SK-N-SH (cell line): ENCODE measurements around the gene NLGN1. TPM values are rescaled to one million over a fixed set of nuclear protein-coding genes. Genes with fewer than 3 reads are reported as not detected.

ENCODE experiments used
- CTCF ChIA-PET: fragments of 300-600, 350-600 bp; formaldehyde crosslinking; extraction: SDS; loops from one replicate; lab custom pipeline; 2021; lab: Yijun Ruan, JAX
- POLR2A ChIA-PET: fragments of 350-600 bp; sonication (Branson Sonifier 250); formaldehyde crosslinking; extraction: SDS; loops from one replicate; lab custom pipeline; 2020; ENCODE audit warnings: antibody characterized with exemption, inconsistent platforms; lab: Yijun Ruan, JAX
- DNase-seq: peaks from one replicate; pipeline ENCODE4 v3.0.0; 2012
- H2AFZ ChIP-seq: fragments of 200-600 bp; sonication (generic); 2 replicates; pipeline ENCODE4 v1.8.1; 2016; ENCODE audit warnings: antibody characterized with exemption, mild to moderate bottlenecking, low read depth
- H3F3A ChIP-seq: fragments of 200-600 bp; sonication (generic); replicated peaks from 2 replicates; pipeline ENCODE3; 2016; ENCODE audit warnings: antibody characterized with exemption, mild to moderate bottlenecking; ENCODE audit not compliant: insufficient read depth
- H3K27ac ChIP-seq, 2 experiments: fragments of 200-500 bp in 1 of 2; fragments of 200-600 bp in 1 of 2; sonication (Bioruptor generic) in 1 of 2; sonication (generic), shearing (Covaris generic) in 1 of 2; 2 replicates each; pipeline versions ENCODE4 v1.5.1 to v1.6.1; 2014 to 2016; ENCODE audit warnings: low read depth in 2 of 2, inconsistent platforms in 1 of 2, low read length in 1 of 2, mild to moderate bottlenecking in 1 of 2, mixed read lengths in 1 of 2
- H3K27me3 ChIP-seq: fragments of 200-600 bp; sonication (generic), shearing (Covaris generic); 2 replicates; pipeline ENCODE4 v1.6.1; 2016; ENCODE audit warnings: mixed run types; ENCODE audit not compliant: insufficient read depth
- H3K36me3 ChIP-seq, 2 experiments: fragments of 200-500 bp in 1 of 2; fragments of 200-600 bp in 1 of 2; sonication (Bioruptor generic) in 1 of 2; sonication (generic) in 1 of 2; replicated peaks in 1 of 2; 2 replicates each; pipeline versions ENCODE3 to v1.5.1; 2014 to 2016; ENCODE audit warnings: low read length in 1 of 2, mild to moderate bottlenecking in 1 of 2; ENCODE audit not compliant: insufficient read depth in 2 of 2, control insufficient read depth in 1 of 2
- H3K4me1 ChIP-seq, 2 experiments: fragments of 200-500 bp in 1 of 2; fragments of 200-600 bp in 1 of 2; sonication (Bioruptor generic) in 1 of 2; sonication (generic), shearing (Covaris generic) in 1 of 2; 2 replicates each; pipeline versions ENCODE4 v1.5.1 to v1.6.1; 2014 to 2016; ENCODE audit warnings: low read depth in 1 of 2, low read length in 1 of 2, mixed run types in 1 of 2; ENCODE audit not compliant: insufficient read depth in 2 of 2, control insufficient read depth in 1 of 2
- H3K4me2 ChIP-seq: fragments of 200-600 bp; sonication (generic), shearing (Covaris generic); 2 replicates; pipeline ENCODE4 v1.6.1; 2017; ENCODE audit warnings: mixed run types
- H3K4me3 ChIP-seq, 2 experiments: fragments of 200-500 bp in 1 of 2; fragments of 200-600 bp in 1 of 2; sonication (Bioruptor generic) in 1 of 2; sonication (generic), shearing (Covaris generic) in 1 of 2; 2 replicates each; pipeline versions ENCODE4 v1.5.1 to v1.8.1; 2014 to 2016; ENCODE audit warnings: low read depth in 2 of 2, inconsistent platforms in 1 of 2, low read length in 1 of 2, mild to moderate bottlenecking in 1 of 2, mixed read lengths in 1 of 2, moderate library complexity in 1 of 2
- H3K79me2 ChIP-seq: fragments of 200-600 bp; sonication (generic); 2 replicates; pipeline ENCODE4 v1.8.1; 2017; ENCODE audit warnings: mild to moderate bottlenecking; ENCODE audit not compliant: insufficient read depth
- H3K9ac ChIP-seq: fragments of 200-600 bp; sonication (generic); 2 replicates; pipeline ENCODE4 v1.6.1; 2017; ENCODE audit warnings: mixed run types
- H3K9me2 ChIP-seq: fragments of 200-600 bp; sonication (generic); 2 replicates; pipeline ENCODE4 v1.6.1; 2017; ENCODE audit warnings: mixed run types
- H3K9me3 ChIP-seq: fragments of 200-600 bp; sonication (generic); 2 replicates; pipeline ENCODE4 v1.6.1; 2017; ENCODE audit warnings: mixed run types, mild to moderate bottlenecking, moderate library complexity
- H4K20me1 ChIP-seq: fragments of 200-600 bp; sonication (generic); 2 replicates; pipeline ENCODE4 v1.6.1; 2017; ENCODE audit warnings: mild to moderate bottlenecking, mixed run types; ENCODE audit not compliant: insufficient read depth
- CHD2 ChIP-seq: fragments of 150-350 bp; IDR thresholded peaks from 2 replicates; pipeline ENCODE4 v1.6.1; 2018; ENCODE audit warnings: low read length; ENCODE audit not compliant: partially characterized antibody
- CTCF ChIP-seq: fragments of 200-600 bp; sonication (generic); IDR thresholded peaks from 2 replicates; pipeline ENCODE4 v1.6.1; 2017; ENCODE audit warnings: antibody characterized with exemption, mild to moderate bottlenecking, moderate library complexity
- ELF1 ChIP-seq: IDR thresholded peaks from 2 replicates; pipeline ENCODE4 v1.4.0; 2012
- EP300 ChIP-seq, 2 experiments: IDR thresholded peaks; 2 replicates each; pipeline versions ENCODE4 v1.4.0 to v1.6.1; 2012; ENCODE audit warnings: borderline replicate concordance in 1 of 2, low read depth in 1 of 2, low read length in 1 of 2
- EZH2phosphoT487 ChIP-seq: fragments of 200-600 bp; sonication (generic); IDR thresholded peaks from 2 replicates; pipeline ENCODE4 v1.6.1; 2017; ENCODE audit warnings: low read depth, mixed run types, mild to moderate bottlenecking, antibody characterized with exemption, moderate library complexity, borderline replicate concordance
- FOSL2 ChIP-seq: IDR thresholded peaks from 2 replicates; pipeline ENCODE4 v1.4.0; 2012; ENCODE audit warnings: low read depth, mild to moderate bottlenecking, moderate library complexity, borderline replicate concordance
- FOXJ3 ChIP-seq: sonication (generic); formaldehyde crosslinking; IDR thresholded peaks from 2 replicates; pipeline ENCODE4 v1.5.1; 2020; ENCODE audit warnings: mild to moderate bottlenecking, missing genetic modification reagents
- GATA2 ChIP-seq: sonication (generic); formaldehyde crosslinking; IDR thresholded peaks from 2 replicates; pipeline ENCODE4 v1.5.0; 2020; ENCODE audit warnings: mild to moderate bottlenecking, missing genetic modification reagents
- MEF2A ChIP-seq: IDR thresholded peaks from 2 replicates; pipeline ENCODE4 v1.4.0; 2012; ENCODE audit warnings: low read depth, borderline replicate concordance
- NFIC ChIP-seq: IDR thresholded peaks from 2 replicates; pipeline ENCODE4 v1.4.0; 2012; ENCODE audit warnings: borderline replicate concordance
- PBX3 ChIP-seq: IDR thresholded peaks from 2 replicates; pipeline ENCODE4; 2012
- RAD21 ChIP-seq: IDR thresholded peaks from 2 replicates; pipeline ENCODE4 v1.6.1; 2012; ENCODE audit warnings: mild to moderate bottlenecking, low read length
- RCOR1 ChIP-seq: fragments of 150-350 bp; IDR thresholded peaks from 2 replicates; pipeline ENCODE4 v1.6.1; 2017; ENCODE audit warnings: antibody characterized with exemption, low read length
- REST ChIP-seq: IDR thresholded peaks from 2 replicates; pipeline ENCODE4 v1.6.1; 2012; ENCODE audit warnings: mild to moderate bottlenecking, low read depth, low read length, moderate library complexity
- RXRA ChIP-seq: IDR thresholded peaks from 2 replicates; pipeline ENCODE4 v1.4.0; 2012; ENCODE audit warnings: low read depth, mild to moderate bottlenecking, borderline replicate concordance
- SIN3A ChIP-seq: IDR thresholded peaks from 2 replicates; pipeline ENCODE4 v1.6.1; 2012; ENCODE audit warnings: low read depth, mild to moderate bottlenecking, low read length, moderate library complexity, borderline replicate concordance
- SMC3 ChIP-seq: IDR thresholded peaks from 2 replicates; pipeline ENCODE4 v1.6.1; 2012; ENCODE audit warnings: low read depth, low read length, improper control_type of control experiment
- TCF12 ChIP-seq: IDR thresholded peaks from 2 replicates; pipeline ENCODE4 v1.4.0; 2012
- ZBTB33 ChIP-seq: IDR thresholded peaks from 2 replicates; pipeline ENCODE4 v1.4.0; 2012; ENCODE audit warnings: low read depth, borderline replicate concordance
- WGBS: methylation state at CpG from one replicate; pipeline ENCODE4 v1.1.6; 2017; ENCODE audit warnings: low lambda C conversion rate; 5-methylcytosine and 5-hydroxymethylcytosine counted together
- polyA plus RNA-seq, 3 experiments: library from polyadenylated mRNA; depleted of rRNA; stranded (reverse); fragments of >200 nt; gene quantifications; 2 replicates each; pipeline ENCODE4 v1.2.3, GENCODE V29; 2012

Gene NLGN1
- polyA plus RNA-seq, 1 of the 3 experiments (the other 2 are of a cell fraction) = 1.5 TPM

- no peak overlapping the region for H3K9ac ChIP-seq
- H4K20me1 ChIP-seq = no peaks in the 10 kb centered on the region
- H3K36me3 ChIP-seq = peaks cover 0 to 2% of the 10 kb centered on the region in 2 experiments
- H3K27ac ChIP-seq = peak overlapping the region; percentile 43 to 65; a peak in 3 of 4 replicates
- DNase-seq = no peak
- peaks cover 23% of the 10 kb centered on the region for H3F3A ChIP-seq
- no peak for TF ChIP-seq FOSL2
- no peak for TF ChIP-seq ZBTB33
- no peak for TF ChIP-seq EZH2phosphoT487
- no peak for TF ChIP-seq GATA2 (CRISPR knock-in tag)
- TF ChIP-seq CHD2 = no peak
- no peak for TF ChIP-seq RAD21
- no peak for TF ChIP-seq PBX3
- TF ChIP-seq MEF2A = peak; percentile 53
- TF ChIP-seq NFIC = no peak
- peak; percentile 58 for TF ChIP-seq TCF12
- no peak for TF ChIP-seq SIN3A
- no peak for TF ChIP-seq RXRA
- TF ChIP-seq CTCF = no peak; the same call in 1 of the 2 replicates
- TF ChIP-seq ELF1 = no peak
- TF ChIP-seq RCOR1 = no peak
- TF ChIP-seq EP300 (IDR thresholded peaks at IDR 0.05; ENCODE audit: borderline replicate concordance in 1 of 2, low read depth in 1 of 2, low read length in 1 of 2) = peak in 1 of 2 experiments; percentile 31; a peak in 1 of 4 replicates
- no peak for TF ChIP-seq SMC3
- no peak for TF ChIP-seq REST
- no peak for TF ChIP-seq FOXJ3
- no peaks in the 10 kb centered on the region for H3K27me3 ChIP-seq
- no peaks in the 10 kb centered on the region for H3K9me2 ChIP-seq
- H3K4me1 ChIP-seq = peaks cover 0 to 19% of the 10 kb centered on the region in 2 experiments; a peak in 2 of 4 replicates
- peaks cover 7% of the 10 kb centered on the region for H3K9me3 ChIP-seq
- no peak overlapping the region for H3K4me2 ChIP-seq
- H2AFZ ChIP-seq = peak overlapping the region; percentile 26; the same call in 1 of the 2 replicates
- no peaks in the 10 kb centered on the region for H3K79me2 ChIP-seq
- ChIA-PET CTCF (interaction anchor here (1.1 kb wide), 1 partner anchor 73 kb away, joined by 3 read pairs; no protein-coding TSS in a partner anchor), POLR2A (no interaction called here)
- no peak overlapping the region for H3K4me3 ChIP-seq
- WGBS = 70% methylated on average over 7 of the region's 7 CpGs
Observed at GRCh38 chr3:174325834-174326700, 928.5 kb downstream of the NLGN1 start.
